Mammary epithelial cell (primary cell): Measurements from ENCODE around the gene MAST1.

Experiments
- EZH2 ChIP-seq: IDR thresholded peaks from 2 replicates; pipeline ENCODE4 v1.6.1; 2012; ENCODE audit warnings: low read length, inconsistent platforms, borderline replicate concordance
- TF ChIP-seq, protein P1 (sequence below), 2 donors: IDR thresholded peaks in 1 of 2; conservative IDR thresholded peaks in 1 of 2; 2 replicates each; pipeline ENCODE4 v1.5.1; 2011 to 2012; ENCODE audit warnings: inconsistent platforms in 2 of 2, low read length in 2 of 2, mild to moderate bottlenecking in 2 of 2, control low read depth in 1 of 2, low read depth in 1 of 2; ENCODE audit not compliant: insufficient read depth in 1 of 2; ENCODE audit errors: extremely low read depth in 1 of 2

DNA sequence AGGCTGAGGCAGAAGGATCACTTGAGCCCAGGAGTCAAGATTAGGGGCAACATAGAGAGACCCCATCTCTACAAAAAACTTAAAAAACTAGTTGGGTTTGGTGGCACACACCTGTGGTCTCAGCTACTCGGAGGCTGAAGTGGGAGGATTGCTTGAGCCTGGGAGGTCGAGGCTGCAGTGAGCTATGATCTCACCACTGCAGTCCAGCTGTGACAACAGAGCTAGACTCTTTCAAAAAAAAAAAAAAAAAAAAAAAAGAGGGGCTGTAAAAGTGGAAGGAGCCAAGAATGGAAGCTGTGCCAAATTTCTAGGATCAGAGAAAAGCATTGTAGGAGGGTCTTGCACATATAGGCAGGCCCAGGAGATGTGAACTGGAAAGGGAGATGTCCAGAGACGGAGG lies 33.4 kb downstream of the MAST1 start:
- TF ChIP-seq, protein P1, sequence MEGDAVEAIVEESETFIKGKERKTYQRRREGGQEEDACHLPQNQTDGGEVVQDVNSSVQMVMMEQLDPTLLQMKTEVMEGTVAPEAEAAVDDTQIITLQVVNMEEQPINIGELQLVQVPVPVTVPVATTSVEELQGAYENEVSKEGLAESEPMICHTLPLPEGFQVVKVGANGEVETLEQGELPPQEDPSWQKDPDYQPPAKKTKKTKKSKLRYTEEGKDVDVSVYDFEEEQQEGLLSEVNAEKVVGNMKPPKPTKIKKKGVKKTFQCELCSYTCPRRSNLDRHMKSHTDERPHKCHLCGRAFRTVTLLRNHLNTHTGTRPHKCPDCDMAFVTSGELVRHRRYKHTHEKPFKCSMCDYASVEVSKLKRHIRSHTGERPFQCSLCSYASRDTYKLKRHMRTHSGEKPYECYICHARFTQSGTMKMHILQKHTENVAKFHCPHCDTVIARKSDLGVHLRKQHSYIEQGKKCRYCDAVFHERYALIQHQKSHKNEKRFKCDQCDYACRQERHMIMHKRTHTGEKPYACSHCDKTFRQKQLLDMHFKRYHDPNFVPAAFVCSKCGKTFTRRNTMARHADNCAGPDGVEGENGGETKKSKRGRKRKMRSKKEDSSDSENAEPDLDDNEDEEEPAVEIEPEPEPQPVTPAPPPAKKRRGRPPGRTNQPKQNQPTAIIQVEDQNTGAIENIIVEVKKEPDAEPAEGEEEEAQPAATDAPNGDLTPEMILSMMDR (conservative IDR thresholded peaks at IDR 0.05 in 1 of 2, IDR thresholded peaks at IDR 0.05 in 1 of 2; ENCODE audit: extremely low read depth in 1 of 2, insufficient read depth in 1 of 2, low read depth in 1 of 2, low read length in 2 of 2) = no peak
- no peak for TF ChIP-seq EZH2
